HepG2 (cell line): ENCODE results near the gene BEST3. TPM values are rescaled to one million over a fixed set of nuclear protein-coding genes. Genes with fewer than 3 reads are reported as not detected.

Source experiments
- ASH2L ChIP-seq: fragments of 300-600, 200-600 bp; sonication (generic); IDR thresholded peaks from 2 replicates; pipeline ENCODE4 v1.7.0; 2017; ENCODE audit warnings: low read depth, mild to moderate bottlenecking, moderate library complexity, mixed read lengths, low read length; ENCODE audit not compliant: insufficient read length
- FLYWCH1 ChIP-seq: sonication (generic); formaldehyde crosslinking; IDR thresholded peaks from 2 replicates; pipeline ENCODE4 v1.8.1; 2023; ENCODE audit warnings: mild to moderate bottlenecking, missing genetic modification reagents
- HDAC2 ChIP-seq: sonication (generic); formaldehyde crosslinking; IDR thresholded peaks from 2 replicates; pipeline ENCODE4 v1.4.0; 2020; ENCODE audit warnings: missing genetic modification reagents
- HNRNPK ChIP-seq: fragments of 200-400 bp; formaldehyde crosslinking; IDR thresholded peaks from 2 replicates; pipeline ENCODE4 v1.6.1; 2018; ENCODE audit warnings: low read length, low read depth, moderate library complexity, mild to moderate bottlenecking; ENCODE audit not compliant: poor library complexity, severe bottlenecking
- KLF16 ChIP-seq, 2 experiments: sonication (generic) in 1 of 2; formaldehyde crosslinking in 1 of 2; IDR thresholded peaks; 2 replicates each; pipeline versions ENCODE4 v1.6.1 to v1.8.0; 2016 to 2023; ENCODE audit warnings: missing genetic modification reagents in 2 of 2, missing compliant biosample characterization in 1 of 2
- NR1H2 ChIP-seq: sonication (generic); formaldehyde crosslinking; IDR thresholded peaks from 2 replicates; pipeline ENCODE4 v1.8.1; 2022; ENCODE audit warnings: low read depth, missing genetic modification reagents, borderline replicate concordance
- SOX5 ChIP-seq: IDR thresholded peaks from 2 replicates; pipeline ENCODE4 v1.6.1; 2016; ENCODE audit warnings: borderline replicate concordance
- TBX2 ChIP-seq: sonication (generic); formaldehyde crosslinking; IDR thresholded peaks from 2 replicates; pipeline ENCODE4 v1.5.0; 2020; ENCODE audit warnings: missing genetic modification reagents, mild to moderate bottlenecking, borderline replicate concordance
- THAP11 ChIP-seq: IDR thresholded peaks from 2 replicates; pipeline ENCODE4 v1.6.1; 2016; ENCODE audit warnings: missing biosample characterization, missing genetic modification reagents
- YEATS4 ChIP-seq: sonication (generic); formaldehyde crosslinking; IDR thresholded peaks from 2 replicates; pipeline ENCODE4 v1.4.0; 2020; ENCODE audit warnings: missing genetic modification reagents, borderline replicate concordance
- ZNF251 ChIP-seq: sonication (generic); formaldehyde crosslinking; IDR thresholded peaks from 2 replicates; pipeline ENCODE4 v1.9.0; 2021; ENCODE audit warnings: mild to moderate bottlenecking, missing genetic modification reagents
- ZNF282 ChIP-seq: fragments of 450-650 bp; IDR thresholded peaks from 2 replicates; pipeline ENCODE4 v1.6.1; 2018; ENCODE audit not compliant: partially characterized antibody
- ZNF501 ChIP-seq: sonication (generic); formaldehyde crosslinking; IDR thresholded peaks from 2 replicates; pipeline ENCODE4 v1.5.1; 2020; ENCODE audit warnings: mild to moderate bottlenecking, moderate library complexity, missing genetic modification reagents
- ZNF556 ChIP-seq: sonication (generic); formaldehyde crosslinking; IDR thresholded peaks from 2 replicates; pipeline ENCODE4 v1.4.0; 2020; ENCODE audit warnings: mild to moderate bottlenecking, missing genetic modification reagents, borderline replicate concordance
- ZNF772 ChIP-seq: sonication (generic); formaldehyde crosslinking; IDR thresholded peaks from 2 replicates; pipeline ENCODE4 v1.5.0; 2020; ENCODE audit warnings: mild to moderate bottlenecking, missing genetic modification reagents
- polyA plus RNA-seq, 8 experiments: library from polyadenylated mRNA; depleted of rRNA in 3 of 8; stranded (reverse) in 7 of 8; unstranded in 1 of 8; fragments of >200 nt; fragmentation: Illumina TruSeq in 4 of 8; extraction: Trizol in 4 of 8; gene quantifications; 2 replicates each; pipeline versions ENCODE4 v1.2.1 to v1.2.3, GENCODE V29; 2011 to 2016; ENCODE audit warnings: low read depth in 4 of 8, missing spikeins in 1 of 8, mixed read lengths in 1 of 8; ENCODE audit not compliant: insufficient read depth in 1 of 8
- total RNA-seq, 5 experiments: library from RNA; depleted of rRNA; stranded (reverse); fragments of >200 nt; fragmentation: Illumina TruSeq; extraction: Trizol; gene quantifications; 2 replicates each; pipeline ENCODE4 v1.2.3, GENCODE V29; 2016; ENCODE audit warnings: low read depth in 1 of 5
- TF ChIP-seq, protein P1 (sequence below): IDR thresholded peaks from 2 replicates; pipeline ENCODE4 v1.6.1; 2016; ENCODE audit warnings: mild to moderate bottlenecking
- TF ChIP-seq, protein P2 (sequence below): IDR thresholded peaks from 2 replicates; pipeline ENCODE4 v1.6.1; 2012; ENCODE audit warnings: low read depth, low read length, improper control_type of control experiment
- TF ChIP-seq, protein P3 (sequence below): sonication (generic); formaldehyde crosslinking; IDR thresholded peaks from 2 replicates; pipeline ENCODE4 v1.4.0; 2020; ENCODE audit warnings: mild to moderate bottlenecking, missing genetic modification reagents
- TF ChIP-seq, protein P4 (sequence below): IDR thresholded peaks from 2 replicates; pipeline ENCODE4 v1.6.1; 2016
- TF ChIP-seq, protein P5 (sequence below): IDR thresholded peaks from 2 replicates; pipeline ENCODE4 v1.6.1; 2016

Gene BEST3
- total and polyA plus RNA-seq, 2 of the 13 experiments (the other 11 are each of a cell fraction or from before 2014, with no cell fraction given) = not detected

DNA sequence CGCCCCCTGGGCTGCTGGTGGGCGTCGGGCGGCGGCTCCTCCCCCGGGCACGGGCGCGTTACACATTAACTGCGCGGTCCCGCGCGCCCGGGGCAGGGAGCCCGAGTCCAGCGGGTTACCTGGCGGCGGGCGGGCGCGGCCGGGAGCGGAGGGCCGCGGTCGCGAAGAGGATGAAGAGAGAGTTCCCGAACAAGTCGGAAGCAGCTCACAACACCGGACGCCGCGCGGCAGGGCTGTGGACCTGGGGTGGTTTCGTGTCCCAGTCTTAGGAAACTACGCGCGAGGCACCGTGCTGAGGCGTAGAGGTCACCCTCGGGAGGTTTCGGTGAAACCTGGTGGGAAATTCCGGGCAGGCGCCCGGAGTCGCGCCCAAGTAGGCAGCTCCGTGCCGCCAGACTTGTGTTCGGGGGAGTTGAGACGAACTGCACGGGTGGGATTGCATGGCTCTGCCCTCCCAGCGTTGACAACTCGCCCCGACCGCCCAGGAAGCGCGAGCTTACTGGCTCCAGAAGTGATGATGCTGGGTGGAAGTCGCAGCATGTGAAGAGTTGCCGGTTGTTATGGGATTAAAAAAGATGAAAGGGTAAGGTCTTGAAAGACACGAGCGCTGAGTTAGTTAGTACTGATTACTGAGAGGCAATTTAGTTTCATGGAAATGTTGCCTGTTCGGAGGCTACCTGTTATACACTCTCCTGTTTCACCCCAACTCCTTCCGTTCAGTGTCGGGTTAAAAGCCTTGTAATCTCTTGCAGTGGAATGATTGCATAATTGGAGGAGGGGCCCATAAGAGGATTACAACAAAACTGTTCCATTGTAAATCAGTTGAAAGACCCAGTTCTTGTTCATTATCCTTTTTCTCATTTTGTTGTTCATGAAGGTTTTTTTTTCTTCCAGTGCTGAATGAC is 40.4 kb upstream of the BEST3 start (continued):
- TF ChIP-seq, protein P1, sequence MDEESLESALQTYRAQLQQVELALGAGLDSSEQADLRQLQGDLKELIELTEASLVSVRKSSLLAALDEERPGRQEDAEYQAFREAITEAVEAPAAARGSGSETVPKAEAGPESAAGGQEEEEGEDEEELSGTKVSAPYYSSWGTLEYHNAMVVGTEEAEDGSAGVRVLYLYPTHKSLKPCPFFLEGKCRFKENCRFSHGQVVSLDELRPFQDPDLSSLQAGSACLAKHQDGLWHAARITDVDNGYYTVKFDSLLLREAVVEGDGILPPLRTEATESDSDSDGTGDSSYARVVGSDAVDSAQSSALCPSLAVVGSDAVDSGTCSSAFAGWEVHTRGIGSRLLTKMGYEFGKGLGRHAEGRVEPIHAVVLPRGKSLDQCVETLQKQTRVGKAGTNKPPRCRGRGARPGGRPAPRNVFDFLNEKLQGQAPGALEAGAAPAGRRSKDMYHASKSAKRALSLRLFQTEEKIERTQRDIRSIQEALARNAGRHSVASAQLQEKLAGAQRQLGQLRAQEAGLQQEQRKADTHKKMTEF (CRISPR knock-in tag) = peak; percentile 26; the same call in 1 of the 2 replicates
- TF ChIP-seq, protein P2, sequence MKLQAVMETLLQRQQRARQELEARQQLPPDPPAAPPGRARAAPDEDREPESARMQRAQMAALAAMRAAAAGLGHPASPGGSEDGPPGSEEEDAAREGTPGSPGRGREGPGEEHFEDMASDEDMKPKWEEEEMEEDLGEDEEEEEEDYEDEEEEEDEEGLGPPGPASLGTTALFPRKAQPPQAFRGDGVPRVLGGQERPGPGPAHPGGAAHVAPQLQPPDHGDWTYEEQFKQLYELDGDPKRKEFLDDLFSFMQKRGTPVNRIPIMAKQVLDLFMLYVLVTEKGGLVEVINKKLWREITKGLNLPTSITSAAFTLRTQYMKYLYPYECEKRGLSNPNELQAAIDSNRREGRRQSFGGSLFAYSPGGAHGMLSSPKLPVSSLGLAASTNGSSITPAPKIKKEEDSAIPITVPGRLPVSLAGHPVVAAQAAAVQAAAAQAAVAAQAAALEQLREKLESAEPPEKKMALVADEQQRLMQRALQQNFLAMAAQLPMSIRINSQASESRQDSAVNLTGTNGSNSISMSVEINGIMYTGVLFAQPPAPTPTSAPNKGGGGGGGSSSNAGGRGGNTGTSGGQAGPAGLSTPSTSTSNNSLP = no peak
- TF ChIP-seq HNRNPK = peak; percentile 24
- TF ChIP-seq TBX2 = peak; percentile 55
- TF ChIP-seq NR1H2 (CRISPR knock-in tag) = 0 out of 2 replicates have a peak, but pooled peaks have one; percentile 36
- TF ChIP-seq ZNF282 = no peak
- TF ChIP-seq, protein P3, sequence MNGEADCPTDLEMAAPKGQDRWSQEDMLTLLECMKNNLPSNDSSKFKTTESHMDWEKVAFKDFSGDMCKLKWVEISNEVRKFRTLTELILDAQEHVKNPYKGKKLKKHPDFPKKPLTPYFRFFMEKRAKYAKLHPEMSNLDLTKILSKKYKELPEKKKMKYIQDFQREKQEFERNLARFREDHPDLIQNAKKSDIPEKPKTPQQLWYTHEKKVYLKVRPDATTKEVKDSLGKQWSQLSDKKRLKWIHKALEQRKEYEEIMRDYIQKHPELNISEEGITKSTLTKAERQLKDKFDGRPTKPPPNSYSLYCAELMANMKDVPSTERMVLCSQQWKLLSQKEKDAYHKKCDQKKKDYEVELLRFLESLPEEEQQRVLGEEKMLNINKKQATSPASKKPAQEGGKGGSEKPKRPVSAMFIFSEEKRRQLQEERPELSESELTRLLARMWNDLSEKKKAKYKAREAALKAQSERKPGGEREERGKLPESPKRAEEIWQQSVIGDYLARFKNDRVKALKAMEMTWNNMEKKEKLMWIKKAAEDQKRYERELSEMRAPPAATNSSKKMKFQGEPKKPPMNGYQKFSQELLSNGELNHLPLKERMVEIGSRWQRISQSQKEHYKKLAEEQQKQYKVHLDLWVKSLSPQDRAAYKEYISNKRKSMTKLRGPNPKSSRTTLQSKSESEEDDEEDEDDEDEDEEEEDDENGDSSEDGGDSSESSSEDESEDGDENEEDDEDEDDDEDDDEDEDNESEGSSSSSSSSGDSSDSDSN (CRISPR knock-in tag) = peak; percentile 69; the same call in 1 of the 2 replicates
- TF ChIP-seq, protein P4, sequence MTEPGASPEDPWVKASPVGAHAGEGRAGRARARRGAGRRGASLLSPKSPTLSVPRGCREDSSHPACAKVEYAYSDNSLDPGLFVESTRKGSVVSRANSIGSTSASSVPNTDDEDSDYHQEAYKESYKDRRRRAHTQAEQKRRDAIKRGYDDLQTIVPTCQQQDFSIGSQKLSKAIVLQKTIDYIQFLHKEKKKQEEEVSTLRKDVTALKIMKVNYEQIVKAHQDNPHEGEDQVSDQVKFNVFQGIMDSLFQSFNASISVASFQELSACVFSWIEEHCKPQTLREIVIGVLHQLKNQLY (CRISPR knock-in tag) = 0 out of 2 replicates have a peak, but pooled peaks have one; percentile 45
- TF ChIP-seq ZNF772 (CRISPR knock-in tag) = 0 out of 2 replicates have a peak, but pooled peaks have one; percentile 51
- TF ChIP-seq ASH2L = peak; percentile 57
- no peak for TF ChIP-seq ZNF251 (CRISPR knock-in tag)
- 0 out of 2 replicates have a peak, but pooled peaks have one; percentile 8 for TF ChIP-seq THAP11 (CRISPR knock-in tag)
- 0 out of 2 replicates have a peak, but pooled peaks have one; percentile 29 for TF ChIP-seq ZNF501 (CRISPR knock-in tag)
- TF ChIP-seq KLF16 (CRISPR knock-in tag; IDR thresholded peaks at IDR 0.05) = 0 out of 4 replicates have a peak, but pooled peaks of 1 of the 2 experiments have one; percentile 57
- 0 out of 2 replicates have a peak, but pooled peaks have one; percentile 9 for TF ChIP-seq FLYWCH1 (CRISPR knock-in tag)
- peak; percentile 20; the same call in 1 of the 2 replicates for TF ChIP-seq ZNF556 (CRISPR knock-in tag)
- TF ChIP-seq SOX5 = peak; percentile 60; the same call in 1 of the 2 replicates
- TF ChIP-seq, protein P5, sequence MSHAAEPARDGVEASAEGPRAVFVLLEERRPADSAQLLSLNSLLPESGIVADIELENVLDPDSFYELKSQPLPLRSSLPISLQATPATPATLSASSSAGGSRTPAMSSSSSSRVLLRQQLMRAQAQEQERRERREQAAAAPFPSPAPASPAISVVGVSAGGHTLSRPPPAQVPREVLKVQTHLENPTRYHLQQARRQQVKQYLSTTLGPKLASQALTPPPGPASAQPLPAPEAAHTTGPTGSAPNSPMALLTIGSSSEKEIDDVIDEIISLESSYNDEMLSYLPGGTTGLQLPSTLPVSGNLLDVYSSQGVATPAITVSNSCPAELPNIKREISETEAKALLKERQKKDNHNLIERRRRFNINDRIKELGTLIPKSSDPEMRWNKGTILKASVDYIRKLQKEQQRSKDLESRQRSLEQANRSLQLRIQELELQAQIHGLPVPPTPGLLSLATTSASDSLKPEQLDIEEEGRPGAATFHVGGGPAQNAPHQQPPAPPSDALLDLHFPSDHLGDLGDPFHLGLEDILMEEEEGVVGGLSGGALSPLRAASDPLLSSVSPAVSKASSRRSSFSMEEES (CRISPR knock-in tag) = peak; percentile 1; the same call in 1 of the 2 replicates
- 0 out of 2 replicates have a peak, but pooled peaks have one; percentile 36 for TF ChIP-seq HDAC2 (CRISPR knock-in tag)
- peak; percentile 57 for TF ChIP-seq YEATS4
